HG03442 (cell line): ENCODE results near the gene LHPP.

Experiments
- ATAC-seq: cut with Tn5 transposase; IDR thresholded peaks from one replicate; pipeline ENCODE4 v1.9.1; 2021; ENCODE audit warnings: mild to moderate bottlenecking, moderate library complexity; ENCODE audit not compliant: unreplicated experiment

LHPP gene

DNA sequence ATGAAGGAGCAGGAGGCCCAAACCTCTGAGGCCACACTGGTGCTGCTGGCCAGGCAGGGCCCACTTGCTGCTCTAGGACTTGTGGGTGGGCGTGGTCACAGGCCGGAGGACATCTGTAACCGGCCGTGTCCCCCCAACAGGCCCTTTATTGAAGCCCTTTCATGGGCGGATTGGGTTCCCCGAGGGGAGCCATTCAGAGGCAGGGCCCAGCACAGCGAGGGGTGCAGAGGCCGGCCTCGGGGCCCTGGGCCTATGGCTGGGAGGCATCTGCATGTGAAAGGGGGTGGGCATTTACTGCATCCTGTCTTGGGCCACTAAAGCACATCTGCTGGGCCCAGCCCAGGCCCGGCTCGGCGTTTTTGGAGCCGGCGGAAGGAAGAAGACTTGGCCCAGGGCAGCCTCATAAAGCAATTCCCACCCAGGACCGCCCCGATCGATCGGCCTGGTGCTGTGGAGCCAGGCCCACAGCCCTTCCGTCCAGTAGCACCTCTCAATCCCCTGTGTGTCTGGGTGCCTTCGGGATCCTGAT lies 8.4 kb downstream of the LHPP start:
- no peak for ATAC-seq

- ATAC-seq: no peak
Observed at GRCh38 chr10:124470544-124471434, 9.2 kb downstream of the LHPP start.

DNA sequence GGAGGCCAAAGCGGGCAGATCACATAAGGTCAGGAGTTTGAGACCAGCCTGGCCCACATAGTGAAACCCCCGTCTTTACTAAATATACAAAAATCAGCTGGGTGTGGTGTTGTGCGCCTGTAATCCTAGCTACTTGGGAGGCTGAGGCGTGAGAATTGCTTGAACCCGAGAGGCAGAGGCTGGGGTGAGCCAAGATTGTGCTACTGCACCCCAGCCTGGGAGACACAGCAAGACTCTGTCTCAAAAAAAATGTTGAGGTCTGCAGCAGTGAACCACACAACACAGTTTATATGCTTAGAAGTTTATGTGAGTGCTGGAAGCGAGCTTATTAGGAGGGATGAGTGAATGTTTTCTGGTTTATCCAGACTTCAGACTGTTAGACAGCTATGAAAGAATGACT lies 10.4 kb downstream of the LHPP start:
- no peak for ATAC-seq

DNA sequence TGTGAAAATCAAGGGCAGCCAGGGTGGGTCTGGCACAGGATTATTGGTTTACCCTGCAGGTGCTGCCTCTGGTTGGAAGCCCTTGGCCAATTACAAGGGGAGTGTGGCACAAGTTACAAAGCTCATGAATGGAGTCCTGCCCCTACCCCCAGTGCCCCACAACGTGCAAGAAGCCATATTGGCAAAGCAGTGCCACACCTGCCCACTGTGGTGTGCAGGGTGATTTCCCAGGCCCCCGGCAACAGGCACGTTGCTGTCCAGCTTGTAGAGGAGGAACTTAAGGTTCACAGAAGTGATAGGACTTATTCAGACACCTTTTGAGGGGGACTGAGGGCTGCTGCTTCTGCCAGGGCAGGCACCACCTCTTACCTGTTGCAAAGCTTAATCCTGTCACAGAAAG lies 11.4 kb downstream of the LHPP start:
- ATAC-seq: no peak

DNA sequence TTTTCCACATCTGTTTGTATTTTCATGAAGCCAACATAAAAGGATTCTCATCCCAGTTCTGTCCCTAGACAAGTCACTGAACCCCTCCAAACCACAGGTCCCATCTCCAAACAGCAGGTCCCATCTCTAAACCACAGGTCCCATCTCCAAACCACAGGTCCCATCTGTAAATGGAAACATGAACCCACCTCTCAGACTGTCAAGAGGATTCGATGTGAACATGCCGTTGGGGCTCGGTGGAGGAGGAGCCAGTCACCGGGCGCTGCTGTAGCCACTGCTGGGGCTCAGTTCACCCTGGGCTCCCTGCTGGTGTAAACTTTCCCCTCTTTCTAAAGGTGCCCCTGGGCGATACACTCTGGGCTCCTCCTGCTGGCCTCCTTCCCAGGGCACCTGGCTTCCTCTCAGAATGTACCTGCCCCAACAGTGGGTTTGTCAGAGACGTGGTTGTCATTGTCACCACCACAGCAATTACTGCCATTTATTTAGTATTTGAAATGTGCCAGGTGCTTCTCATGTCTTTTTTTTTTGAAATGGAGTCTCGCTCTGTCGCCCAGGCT lies 13.0 kb downstream of the LHPP start:
- ATAC-seq: no peak

GRCh38 chr10:124476043-124476725 lies 14.6 kb downstream of the LHPP start:
- ATAC-seq: no peak

GRCh38 chr10:124477614-124478363 lies 16.2 kb downstream of the LHPP start:
- no peak for ATAC-seq

- no peak for ATAC-seq
Observed at GRCh38 chr10:124478515-124478914, 16.9 kb downstream of the LHPP start.

- no peak for ATAC-seq
Observed at GRCh38 chr10:124480860-124481259, 19.2 kb downstream of the LHPP start.

- no peak for ATAC-seq
Observed at GRCh38 chr10:124481717-124482116, 20.1 kb downstream of the LHPP start.

DNA sequence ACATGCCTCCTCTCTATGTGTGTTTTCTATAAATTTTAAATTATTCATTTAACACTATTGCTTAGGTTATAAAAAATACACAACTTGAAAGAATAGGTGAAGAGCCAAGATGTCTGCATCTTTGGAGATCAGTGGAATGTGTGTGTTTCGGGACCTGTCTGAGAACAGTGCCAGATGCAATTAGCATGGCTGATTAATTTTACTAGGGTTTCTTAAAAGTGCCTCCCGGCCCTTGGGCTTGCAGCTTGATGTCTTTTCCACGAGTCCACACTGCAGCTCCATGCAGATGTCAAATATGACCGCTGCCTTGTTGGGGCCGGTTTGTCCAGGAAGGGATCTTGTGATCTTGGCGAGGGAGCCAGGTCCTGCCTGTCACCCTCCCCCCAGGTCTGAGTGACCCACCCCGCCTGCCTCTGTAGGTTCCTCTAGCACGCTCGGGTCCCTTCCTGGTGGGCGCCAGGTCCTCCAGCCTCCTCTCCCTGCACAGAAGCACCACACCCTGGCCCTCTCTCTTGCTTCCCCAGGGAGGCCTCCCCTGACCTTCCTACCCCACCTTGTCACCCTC lies 20.7 kb downstream of the LHPP start:
- ATAC-seq: no peak

- ATAC-seq: no peak
Observed at GRCh38 chr10:124482876-124483275, 21.3 kb downstream of the LHPP start.

GRCh38 chr10:124484031-124484430 lies 22.4 kb downstream of the LHPP start:
- no peak for ATAC-seq

GRCh38 chr10:124484661-124485060 lies 23.0 kb downstream of the LHPP start:
- ATAC-seq: no peak

GRCh38 chr10:124486635-124487034 lies 25.0 kb downstream of the LHPP start:
- ATAC-seq: no peak

DNA sequence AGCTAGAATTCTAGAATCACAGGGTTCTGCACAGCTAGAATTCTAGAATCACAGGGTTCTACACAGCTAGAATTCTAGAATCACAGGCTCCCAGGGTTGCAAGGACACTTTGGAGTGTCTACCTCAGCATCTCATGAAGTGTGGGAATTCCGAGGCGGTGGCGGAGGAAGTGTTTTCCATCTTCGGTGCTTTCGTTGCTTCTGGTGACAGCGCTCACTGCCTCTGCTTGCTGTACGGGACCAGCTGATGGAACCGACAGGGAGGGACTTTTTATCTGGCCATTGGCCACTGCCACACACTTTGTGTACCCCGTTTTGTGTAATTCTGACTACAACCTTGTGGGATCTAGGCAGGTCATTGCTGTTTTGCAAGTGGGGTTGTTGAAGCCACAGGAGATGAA lies 29.5 kb downstream of the LHPP start:
- no peak for ATAC-seq

DNA sequence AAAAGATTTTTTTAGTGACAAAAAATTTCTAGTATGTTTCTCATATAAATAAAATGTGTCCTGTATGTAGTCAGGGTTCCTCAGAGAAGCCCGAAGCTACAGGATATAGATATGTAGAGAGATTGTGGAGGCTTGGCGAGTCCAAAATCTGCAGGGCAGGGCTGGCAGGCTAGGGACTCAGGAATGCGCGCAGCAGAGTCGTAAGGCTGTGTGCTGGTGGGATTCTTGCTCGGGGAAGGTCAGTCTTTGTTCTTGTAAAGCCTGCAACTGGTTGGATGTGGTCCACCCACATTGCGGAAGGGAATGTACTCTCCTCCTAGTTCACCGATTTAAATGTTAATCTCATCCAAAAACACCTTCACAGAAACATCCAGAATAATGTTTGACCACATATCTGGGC lies 30.6 kb downstream of the LHPP start:
- ATAC-seq: no peak

DNA sequence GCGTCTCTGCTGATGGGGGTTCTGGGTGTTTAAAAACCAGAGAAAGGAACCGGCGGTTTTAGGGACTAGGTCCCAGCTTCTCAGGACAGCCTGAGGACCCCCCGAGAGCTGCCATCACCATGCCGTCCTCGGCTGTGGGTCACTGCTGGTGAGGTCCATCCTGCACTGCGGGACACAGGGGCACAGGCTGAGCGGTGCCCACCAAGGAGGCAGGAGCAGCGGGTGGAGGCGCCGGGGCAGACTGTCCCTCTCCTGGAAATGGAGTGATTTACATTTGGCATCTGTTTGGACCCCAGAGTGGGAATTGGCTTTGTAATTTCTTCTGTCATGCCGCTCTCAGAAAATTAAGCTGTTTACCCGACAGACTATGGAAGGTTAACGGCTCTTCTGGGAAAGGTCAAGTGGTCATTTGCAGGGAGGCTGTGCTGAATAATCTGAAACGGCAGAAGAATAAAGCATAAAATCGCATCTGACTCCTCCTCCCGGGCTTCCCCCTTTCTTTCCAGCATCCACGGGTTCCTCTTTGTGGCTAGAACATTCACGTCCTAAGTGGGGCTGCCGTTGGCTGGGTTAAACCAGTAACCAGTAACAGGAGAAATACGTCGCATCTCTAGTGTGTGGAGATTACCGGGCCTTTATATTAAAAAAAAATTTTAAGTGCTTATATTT lies 31.7 kb downstream of the LHPP start:
- no peak for ATAC-seq

DNA sequence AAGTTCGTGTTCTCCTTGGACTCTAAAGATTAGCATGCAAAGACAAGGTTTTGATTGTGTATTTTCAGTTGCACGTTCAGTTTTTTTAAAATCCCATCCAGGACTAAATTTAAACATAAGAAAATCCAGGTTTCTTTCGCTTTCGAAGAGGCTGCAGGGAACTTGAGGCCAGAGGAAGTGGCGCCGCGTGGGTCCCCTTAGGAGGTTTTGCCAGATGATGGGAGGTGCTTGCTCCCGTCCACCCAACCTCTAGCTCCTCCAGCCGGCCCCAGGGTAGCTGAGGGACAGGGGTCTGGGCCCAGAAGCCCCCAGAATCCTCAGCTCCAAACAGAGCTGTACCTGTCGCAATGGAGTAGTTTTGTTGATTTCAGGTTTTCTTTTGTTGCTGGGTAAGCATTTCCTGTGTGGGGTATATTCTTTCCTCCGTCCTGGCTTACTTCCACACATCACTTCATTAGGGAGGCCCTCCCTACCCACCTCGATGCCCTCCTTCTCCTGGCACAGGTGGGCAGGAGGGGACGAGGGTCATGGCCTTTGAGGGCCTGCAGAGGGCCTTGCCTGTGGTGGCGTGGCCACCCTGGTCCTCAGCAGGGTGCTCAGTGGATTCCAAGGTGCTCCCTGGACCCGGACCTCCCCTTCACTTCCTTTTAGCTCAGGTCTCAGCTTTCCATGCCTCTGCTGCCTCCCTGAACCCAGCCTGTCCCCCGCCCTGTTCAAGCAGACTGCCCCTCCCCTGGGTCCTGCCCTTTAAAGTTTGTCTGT lies 32.6 kb downstream of the LHPP start:
- no peak for ATAC-seq
